ENCODE results near the gene USP17L21. TPM values are rescaled to one million over a fixed set of nuclear protein-coding genes. Genes with fewer than 3 reads are reported as not detected.
A peak's percentile ranks its signal among the peaks of the same experiment; 100 is the strongest.
"Not testable (repeated sequence)": the region's sequence is repeated elsewhere in the genome, so short reads cannot be mapped to it uniquely, and the experiment has no call there.

USP17L21 gene
- total and polyA plus RNA-seq, 8 donors = not detected

- no CpG with 5 or more reads among the region's 15 CpGs for WGBS, 5 donors
- H3K4me3 ChIP-seq; intact Hi-C loops (cut with DNase I; ENCODE audit: low total_unique reads); H3K9me3 ChIP-seq; H3K27ac ChIP-seq; H3K27me3 ChIP-seq; DNase-seq; H3K4me1 ChIP-seq; H3K36me3 ChIP-seq: not testable (repeated sequence)
These were observed 4.8 kb upstream of the USP17L21 start, which contains the start of gene USP17L20 for GRCh38 chr4:9257824-9258223. TSS of gene USP17L20 (plus strand) at chr4:9258124. CDS start at chr4:9258124, 0 bp downstream.

GRCh38 chr4:9267319-9267718, 4.6 kb downstream of the USP17L21 start, which contains the start of gene USP17L22:
TSS of gene USP17L22 (plus strand) at chr4:9267619. CDS start at chr4:9267619, 0 bp downstream.
- H3K27me3 ChIP-seq; H3K36me3 ChIP-seq; intact Hi-C loops (cut with DNase I; ENCODE audit: low total_unique reads); H3K27ac ChIP-seq; H3K4me1 ChIP-seq; DNase-seq; H3K9me3 ChIP-seq; H3K4me3 ChIP-seq: not testable (repeated sequence)
- WGBS, 5 donors = no CpG with 5 or more reads among the region's 15 CpGs

- intact Hi-C loops (cut with DNase I; ENCODE audit: low total_unique reads); H3K9me3 ChIP-seq; H3K4me3 ChIP-seq; H3K36me3 ChIP-seq; H3K27me3 ChIP-seq; H3K27ac ChIP-seq; H3K4me1 ChIP-seq: not testable (repeated sequence)
- peak in 1 of 2 donors; percentile 65 for DNase-seq
- 83 to 87% (median 86%) methylated on average over 4 to 8 of the region's 10 CpGs for WGBS, 5 donors
These were observed 9.0 kb downstream of the USP17L21 start for GRCh38 chr4:9271719-9272118.

Other genes starting within 250 kb of the USP17L21 start
- not detected for gene FAM90A26, start 92.5 kb upstream of the USP17L21 start, total RNA-seq
- gene FAM90A26, start 92.5 kb upstream of the USP17L21 start, polyA plus RNA-seq = not detected
- not detected for gene USP17L10, start 52.2 kb upstream of the USP17L21 start, total RNA-seq
- not detected for gene USP17L10, start 52.2 kb upstream of the USP17L21 start, polyA plus RNA-seq
- gene USP17L11, start 47.5 kb upstream of the USP17L21 start, total RNA-seq = not detected
- gene USP17L11, start 47.5 kb upstream of the USP17L21 start, polyA plus RNA-seq = not detected
- gene USP17L12, start 42.7 kb upstream of the USP17L21 start, total RNA-seq = not detected
- gene USP17L12, start 42.7 kb upstream of the USP17L21 start, polyA plus RNA-seq = not detected
- not detected for gene USP17L13, start 38.0 kb upstream of the USP17L21 start, total RNA-seq
- gene USP17L13, start 38.0 kb upstream of the USP17L21 start, polyA plus RNA-seq = not detected
- gene USP17L15, start 28.5 kb upstream of the USP17L21 start, total RNA-seq = not detected
- not detected for gene USP17L15, start 28.5 kb upstream of the USP17L21 start, polyA plus RNA-seq
- gene USP17L17, start 19.0 kb upstream of the USP17L21 start, total RNA-seq = not detected
- gene USP17L17, start 19.0 kb upstream of the USP17L21 start, polyA plus RNA-seq = not detected
- not detected for gene USP17L18, start 14.2 kb upstream of the USP17L21 start, total RNA-seq
- gene USP17L18, start 14.2 kb upstream of the USP17L21 start, polyA plus RNA-seq = not detected
- gene USP17L19, start 9.5 kb upstream of the USP17L21 start, total RNA-seq = not detected
- not detected for gene USP17L19, start 9.5 kb upstream of the USP17L21 start, polyA plus RNA-seq
- not detected for gene USP17L20, start 4.7 kb upstream of the USP17L21 start, total RNA-seq
- not detected for gene USP17L20, start 4.7 kb upstream of the USP17L21 start, polyA plus RNA-seq
- not detected for gene USP17L22, start 4.7 kb downstream of the USP17L21 start, total RNA-seq
- gene USP17L22, start 4.7 kb downstream of the USP17L21 start, polyA plus RNA-seq = not detected
- gene USP17L24, start 62.3 kb downstream of the USP17L21 start, total RNA-seq = not detected
- gene USP17L24, start 62.3 kb downstream of the USP17L21 start, polyA plus RNA-seq = not detected
- gene USP17L25, start 67.0 kb downstream of the USP17L21 start, total RNA-seq = not detected
- not detected for gene USP17L25, start 67.0 kb downstream of the USP17L21 start, polyA plus RNA-seq
- not detected for gene USP17L26, start 71.8 kb downstream of the USP17L21 start, total RNA-seq
- not detected for gene USP17L26, start 71.8 kb downstream of the USP17L21 start, polyA plus RNA-seq
- gene USP17L5, start 76.5 kb downstream of the USP17L21 start, total RNA-seq = not detected
- not detected for gene USP17L5, start 76.5 kb downstream of the USP17L21 start, polyA plus RNA-seq
- not detected for gene USP17L27, start 81.3 kb downstream of the USP17L21 start, total RNA-seq
- gene USP17L27, start 81.3 kb downstream of the USP17L21 start, polyA plus RNA-seq = not detected
- not detected for gene USP17L28, start 86.0 kb downstream of the USP17L21 start, total RNA-seq
- gene USP17L28, start 86.0 kb downstream of the USP17L21 start, polyA plus RNA-seq = not detected
- gene USP17L29, start 90.8 kb downstream of the USP17L21 start, total RNA-seq = not detected
- gene USP17L29, start 90.8 kb downstream of the USP17L21 start, polyA plus RNA-seq = not detected
- gene USP17L30, start 100.3 kb downstream of the USP17L21 start, total RNA-seq = not detected
- gene USP17L30, start 100.3 kb downstream of the USP17L21 start, polyA plus RNA-seq = not detected
- not detected for gene DEFB131A, start 181.5 kb downstream of the USP17L21 start, total RNA-seq
- gene DEFB131A, start 181.5 kb downstream of the USP17L21 start, polyA plus RNA-seq = not detected

Measured in stomach (tissue), 9 donors.